ENCODE data around the gene LRATD1. TPM values are rescaled to one million over a fixed set of nuclear protein-coding genes. Genes with fewer than 3 reads are reported as not detected.

The LRATD1 gene
- total RNA-seq, 1 experiment from 2014 or later: 1.9 TPM

DNA sequence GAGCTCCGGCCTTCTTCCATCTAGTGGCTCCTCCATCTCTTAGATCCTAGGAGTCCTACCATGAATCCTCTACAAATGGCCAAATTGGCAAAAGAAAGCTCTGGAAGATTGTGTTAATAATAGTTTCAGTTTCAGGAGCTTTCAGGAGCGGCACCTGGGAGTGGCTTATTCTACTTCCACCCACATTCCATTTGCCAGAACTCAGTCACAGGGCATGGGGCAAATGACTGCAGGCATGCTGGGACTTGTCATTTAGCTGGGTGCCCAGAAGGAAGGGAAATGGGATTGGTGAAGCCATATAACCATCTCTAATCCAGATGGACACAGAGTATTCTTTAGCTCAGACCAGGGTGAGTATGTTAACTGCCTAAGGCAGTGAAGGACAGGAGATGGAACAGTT, 3.6 kb upstream of the LRATD1 start:
- in situ Hi-C loops (cut with HindIII; ENCODE audit: low pct_unique_long_range_greater_than_20kb, low sequenced_read_pairs): no loop called here
- peak; percentile 36 for DNase-seq (ENCODE audit: low read depth)

GRCh38 chr2:14631406-14632040, 994 bp upstream of the LRATD1 start:
- in situ Hi-C loops (cut with HindIII; ENCODE audit: low pct_unique_long_range_greater_than_20kb, low sequenced_read_pairs): no loop called here
- DNase-seq (ENCODE audit: low read depth): peak; percentile 49

DNA sequence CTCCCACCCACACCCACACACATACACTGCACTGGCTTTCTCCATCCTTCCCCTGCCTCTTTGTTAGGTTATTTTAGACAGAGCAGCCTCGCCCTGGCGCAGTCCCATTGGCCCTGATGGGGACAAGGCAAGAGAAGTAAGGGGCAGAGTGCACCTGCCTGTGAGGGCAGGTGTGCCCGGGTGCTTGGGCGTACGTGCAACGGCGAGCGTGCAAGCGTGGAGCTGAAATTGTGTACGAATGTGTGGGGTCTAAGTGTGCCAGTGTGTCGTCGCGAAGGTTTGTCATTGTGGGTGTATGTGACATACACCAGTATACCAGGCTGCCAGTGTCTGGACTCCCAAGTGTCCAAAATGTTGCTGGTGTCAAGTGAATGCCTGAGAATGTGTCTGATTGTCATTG, 544 bp downstream of the LRATD1 start:
- DNase-seq (ENCODE audit: low read depth): peak; percentile 12
- in situ Hi-C loops (cut with HindIII; ENCODE audit: low pct_unique_long_range_greater_than_20kb, low sequenced_read_pairs): no loop called here

GRCh38 chr2:14633461-14634181, 1.1 kb downstream of the LRATD1 start:
- in situ Hi-C loops (cut with HindIII; ENCODE audit: low pct_unique_long_range_greater_than_20kb, low sequenced_read_pairs): no loop called here
- DNase-seq (ENCODE audit: low read depth): no peak

- in situ Hi-C loops (cut with HindIII; ENCODE audit: low pct_unique_long_range_greater_than_20kb, low sequenced_read_pairs): no loop called here
- no peak for DNase-seq (ENCODE audit: low read depth)
Measured at GRCh38 chr2:14634182-14634488, 1.6 kb downstream of the LRATD1 start.

DNA sequence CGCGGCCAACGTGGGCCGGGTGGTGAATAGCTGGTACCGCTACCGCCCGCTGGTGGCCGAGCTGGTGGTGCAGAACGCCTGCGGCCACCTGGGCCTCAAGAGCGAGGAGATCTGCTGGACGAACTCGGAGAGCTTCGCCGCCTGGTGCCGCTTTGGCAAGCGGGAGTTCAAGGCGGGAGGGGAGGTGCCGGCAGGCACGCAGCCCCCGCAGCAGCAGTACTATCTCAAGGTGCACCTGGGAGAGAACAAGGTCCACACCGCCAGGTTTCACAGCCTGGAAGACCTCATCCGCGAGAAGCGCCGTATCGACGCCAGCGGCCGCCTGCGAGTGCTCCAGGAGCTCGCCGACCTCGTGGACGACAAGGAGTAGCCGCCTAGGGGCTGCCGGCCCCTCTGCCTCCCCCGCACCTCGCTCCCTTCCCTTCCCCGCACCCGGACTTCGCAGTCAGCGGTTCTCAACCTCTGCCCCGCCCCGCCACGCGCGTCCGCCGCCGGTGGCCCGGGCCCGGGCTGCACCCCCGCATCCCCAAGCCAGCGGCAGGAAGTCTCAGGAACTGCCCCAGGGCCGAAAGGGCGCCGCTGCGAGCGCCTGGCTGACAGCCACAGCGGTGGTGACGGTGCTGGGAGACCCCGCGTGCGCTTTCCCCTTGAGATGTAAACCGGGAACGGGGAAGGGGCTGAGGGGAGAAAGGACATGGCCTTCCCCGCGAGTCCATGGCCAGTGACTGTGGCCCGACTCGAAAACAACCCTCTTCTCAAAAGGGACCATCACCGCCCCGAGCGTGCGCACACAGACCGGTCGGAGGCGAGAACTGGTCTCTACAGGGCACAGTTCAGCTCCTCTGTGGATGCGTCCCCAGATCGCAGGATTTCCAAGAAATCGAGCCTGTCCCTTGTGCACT, 2.2 kb downstream of the LRATD1 start:
- DNase-seq (ENCODE audit: low read depth): peak; percentile 83
- in situ Hi-C loops (cut with HindIII; ENCODE audit: low pct_unique_long_range_greater_than_20kb, low sequenced_read_pairs): no loop called here

DNA sequence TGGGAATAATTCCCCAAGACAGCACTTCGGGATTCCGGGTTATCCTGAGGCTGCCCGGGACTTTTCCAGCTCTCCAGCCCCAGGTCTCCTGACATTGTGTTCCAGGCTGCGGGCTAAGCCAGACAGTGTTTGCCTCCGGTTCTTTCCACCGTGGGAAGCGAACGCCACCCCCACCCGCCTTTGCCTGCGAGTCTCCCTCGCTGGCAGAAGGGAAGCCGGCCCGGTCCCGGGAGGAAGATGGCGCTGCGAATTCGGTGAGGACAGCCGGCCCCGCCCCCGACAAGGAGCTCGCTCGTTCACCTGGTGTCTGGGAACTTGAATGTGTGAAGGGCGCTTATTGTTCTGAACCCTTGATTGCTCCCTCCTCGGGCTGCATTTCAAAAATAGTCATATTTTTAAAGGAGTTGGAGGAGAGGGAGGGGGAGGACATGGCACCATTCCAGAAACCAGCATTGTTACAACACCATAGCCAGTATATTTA, 2.9 kb downstream of the LRATD1 start:
- in situ Hi-C loops (cut with HindIII; ENCODE audit: low pct_unique_long_range_greater_than_20kb, low sequenced_read_pairs): no loop called here
- peak; percentile 68 for DNase-seq (ENCODE audit: low read depth)

DNA sequence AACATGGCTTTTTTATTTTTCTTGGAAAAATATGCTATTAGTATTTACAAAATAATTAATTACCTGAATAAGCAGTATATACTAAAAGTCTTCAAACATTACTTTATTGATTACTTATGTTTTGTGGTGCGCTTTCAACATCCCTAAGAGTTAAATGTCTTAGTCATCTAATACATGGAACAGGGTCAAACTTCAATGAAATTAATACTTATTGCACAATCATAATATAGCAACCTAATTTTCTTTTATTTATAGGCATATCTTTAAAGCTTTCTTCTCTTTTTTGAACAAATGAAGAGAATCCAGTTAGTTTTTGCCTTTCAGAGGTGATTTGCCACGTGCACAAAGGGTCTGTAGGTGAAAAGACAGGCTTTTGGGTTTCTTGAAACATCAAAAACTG, 6.0 kb downstream of the LRATD1 start:
- DNase-seq (ENCODE audit: low read depth): no peak
- in situ Hi-C loops (cut with HindIII; ENCODE audit: low pct_unique_long_range_greater_than_20kb, low sequenced_read_pairs): no loop called here

DNA sequence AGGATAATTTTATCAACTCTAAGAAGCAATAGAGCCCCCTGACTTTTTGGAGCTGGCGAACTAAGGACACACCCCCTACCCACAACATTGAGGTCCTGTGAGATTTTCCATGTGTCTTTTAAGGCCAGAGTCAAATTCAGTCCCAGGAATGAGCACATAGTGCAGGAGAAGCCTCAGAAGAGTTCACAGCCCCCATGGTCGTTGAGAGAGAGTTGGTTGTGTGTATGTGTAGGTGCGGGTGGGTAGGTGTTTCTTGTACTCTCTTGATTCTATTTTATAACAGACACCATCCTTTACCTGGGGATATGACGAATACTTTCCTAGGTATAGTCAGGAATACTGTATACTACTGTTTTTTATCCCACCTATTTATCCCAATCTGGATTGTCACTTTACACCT, 8.6 kb downstream of the LRATD1 start:
- in situ Hi-C loops (cut with HindIII; ENCODE audit: low pct_unique_long_range_greater_than_20kb, low sequenced_read_pairs): no loop called here

DNA sequence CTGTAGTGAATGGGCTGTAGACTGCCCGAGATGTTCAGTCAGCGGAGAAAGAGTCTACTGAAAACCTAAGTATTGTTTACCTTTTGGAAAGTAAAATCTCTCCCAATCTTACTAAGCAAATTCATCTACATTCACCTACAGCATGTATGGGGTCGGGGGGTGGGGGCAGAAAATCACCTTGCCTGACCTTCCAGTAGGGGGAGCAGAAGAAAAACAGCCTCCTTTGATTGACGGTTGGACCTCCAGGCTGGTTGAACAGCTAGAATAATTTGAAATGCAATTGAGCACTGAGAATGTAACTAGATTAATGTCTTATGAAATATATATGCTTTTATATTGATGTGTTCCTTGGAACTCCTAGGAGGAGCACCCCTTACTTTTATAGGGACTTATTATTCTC, 10.0 kb downstream of the LRATD1 start:
- DNase-seq (ENCODE audit: low read depth): no peak
- in situ Hi-C loops (cut with HindIII; ENCODE audit: low pct_unique_long_range_greater_than_20kb, low sequenced_read_pairs): no loop called here

More for the DNA sequence above, 8.6 kb downstream of the LRATD1 start:
- DNase-seq (ENCODE audit: low read depth): no peak

GRCh38 chr2:14647714-14648113, 15.2 kb downstream of the LRATD1 start:
- DNase-seq (ENCODE audit: low read depth): no peak
- in situ Hi-C loops (cut with HindIII; ENCODE audit: low pct_unique_long_range_greater_than_20kb, low sequenced_read_pairs): no loop called here

GRCh38 chr2:14650066-14650465, 17.5 kb downstream of the LRATD1 start:
- in situ Hi-C loops (cut with HindIII; ENCODE audit: low pct_unique_long_range_greater_than_20kb, low sequenced_read_pairs): no loop called here
- no peak for DNase-seq (ENCODE audit: low read depth)

DNA sequence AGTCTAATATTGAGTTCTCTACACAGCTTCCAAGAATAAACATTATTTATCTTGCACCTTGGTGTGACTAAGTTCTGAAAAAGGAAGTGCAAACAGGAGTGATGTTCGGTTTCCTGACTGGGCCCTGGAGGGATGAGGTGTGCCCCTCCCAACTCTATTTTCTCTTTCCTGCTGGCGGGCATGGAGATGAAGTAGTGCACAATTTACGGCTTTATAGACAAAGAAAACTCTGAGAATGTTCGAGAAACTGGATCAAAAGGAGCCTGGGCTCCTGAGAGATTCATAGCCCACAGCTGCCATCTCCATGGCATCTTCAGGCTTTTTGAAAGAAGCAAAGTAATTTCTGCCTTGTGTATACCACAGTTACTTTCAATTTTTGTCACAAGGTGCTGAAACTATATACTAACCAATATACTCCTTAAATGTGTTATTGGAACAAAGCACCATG, 22.3 kb downstream of the LRATD1 start:
- in situ Hi-C loops (cut with HindIII; ENCODE audit: low pct_unique_long_range_greater_than_20kb, low sequenced_read_pairs): no loop called here
- no peak for DNase-seq (ENCODE audit: low read depth)

GRCh38 chr2:14656146-14656545, 23.6 kb downstream of the LRATD1 start:
- no peak for DNase-seq (ENCODE audit: low read depth)
- in situ Hi-C loops (cut with HindIII; ENCODE audit: low pct_unique_long_range_greater_than_20kb, low sequenced_read_pairs): no loop called here

DNA sequence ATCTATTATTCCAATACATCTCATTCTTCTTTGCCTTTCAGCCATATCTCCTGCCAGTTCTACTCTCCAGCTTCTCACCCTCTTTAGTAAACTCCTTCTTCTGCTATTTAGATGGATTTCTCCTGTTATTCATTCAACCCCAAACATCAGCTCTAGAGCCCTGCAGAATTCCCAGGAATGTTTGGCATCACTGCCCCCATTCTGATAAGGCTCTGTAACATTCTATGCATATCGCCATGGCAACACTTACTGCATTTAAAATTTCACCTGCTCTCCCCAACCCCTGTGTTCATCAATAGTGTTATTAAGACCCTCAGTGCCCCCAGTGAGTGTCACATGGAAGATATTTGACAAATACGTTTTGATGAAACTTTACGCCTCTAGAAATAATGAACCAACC, 28.6 kb downstream of the LRATD1 start:
- DNase-seq (ENCODE audit: low read depth): no peak
- in situ Hi-C loops (cut with HindIII; ENCODE audit: low pct_unique_long_range_greater_than_20kb, low sequenced_read_pairs): no loop called here

DNA sequence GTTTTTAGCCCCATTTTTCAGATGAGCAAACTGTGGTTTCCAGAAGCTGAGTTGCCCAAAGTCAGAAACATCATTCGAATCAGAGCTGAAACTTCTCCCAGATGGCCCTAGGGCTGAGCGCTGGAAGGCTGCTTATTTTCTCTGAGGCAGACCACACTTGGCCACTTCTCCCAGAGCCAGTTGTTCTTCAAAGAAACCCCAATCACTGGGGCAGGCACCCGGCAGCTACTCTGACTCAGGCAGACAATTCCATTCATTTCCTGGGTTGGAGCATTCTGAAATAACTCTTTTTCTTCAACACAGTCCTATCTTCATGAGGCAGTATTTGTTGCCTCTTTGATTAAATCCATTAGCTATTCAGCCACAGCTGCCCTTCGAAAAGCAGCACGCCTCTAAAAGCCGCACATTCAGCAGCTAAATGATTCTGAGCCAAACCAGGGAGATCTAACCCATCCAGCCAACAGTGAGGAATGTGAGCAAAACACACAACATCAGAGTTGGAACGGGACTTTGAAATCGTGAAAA, 40.9 kb downstream of the LRATD1 start:
- no peak for DNase-seq (ENCODE audit: low read depth)
- in situ Hi-C loops (cut with HindIII; ENCODE audit: low pct_unique_long_range_greater_than_20kb, low sequenced_read_pairs): no loop called here

- no peak for DNase-seq (ENCODE audit: low read depth)
- in situ Hi-C loops (cut with HindIII; ENCODE audit: low pct_unique_long_range_greater_than_20kb, low sequenced_read_pairs): no loop called here
Measured at GRCh38 chr2:14675489-14675888, 43.0 kb downstream of the LRATD1 start.

GRCh38 chr2:14676371-14676770, 43.9 kb downstream of the LRATD1 start:
- in situ Hi-C loops (cut with HindIII; ENCODE audit: low pct_unique_long_range_greater_than_20kb, low sequenced_read_pairs): no loop called here

GRCh38 chr2:14677039-14677438, 44.5 kb downstream of the LRATD1 start:
- in situ Hi-C loops (cut with HindIII; ENCODE audit: low pct_unique_long_range_greater_than_20kb, low sequenced_read_pairs): no loop called here
- no peak for DNase-seq (ENCODE audit: low read depth)

More at GRCh38 chr2:14676371-14676770, 43.9 kb downstream of the LRATD1 start:
- no peak for DNase-seq (ENCODE audit: low read depth)

Measured in Caki2 (cell line).